ENCODE results near the gene VCAM1.

- TF ChIP-seq CTCF (conservative IDR thresholded peaks at IDR 0.05; ENCODE audit: low read depth in 2 of 2) (no peak), POLR2AphosphoS5 (IDR thresholded peaks at IDR 0.05; ENCODE audit: low read depth) (no peak), EZH2 (IDR thresholded peaks at IDR 0.05; ENCODE audit: low read depth, unreplicated experiment) (no peak), EZH2phosphoT487 (IDR thresholded peaks at IDR 0.05; ENCODE audit: unreplicated experiment) (no peak), REST (IDR thresholded peaks at IDR 0.05; ENCODE audit: unreplicated experiment) (no peak), ZNF331 (CRISPR knock-in tag; IDR thresholded peaks at IDR 0.05; ENCODE audit: low read depth) (no peak), JUNB (IDR thresholded peaks at IDR 0.05; ENCODE audit: unreplicated experiment) (no peak), ZNF114 (CRISPR knock-in tag; IDR thresholded peaks at IDR 0.05) (no peak), ZNF462 (CRISPR knock-in tag; IDR thresholded peaks at IDR 0.05) (no peak), ETS1 (IDR thresholded peaks at IDR 0.05) (no peak), NANOG (IDR thresholded peaks at IDR 0.05; ENCODE audit: borderline replicate concordance) (no peak), CREB1 (CRISPR knock-in tag; IDR thresholded peaks at IDR 0.05; ENCODE audit: low read depth) (no peak), STAT1 (IDR thresholded peaks at IDR 0.05; ENCODE audit: unreplicated experiment) (no peak)
Measured at GRCh38 chr1:100720751-100721150, 1.2 kb downstream of the VCAM1 start.
